Effector memory CD4-positive, alpha-beta T cell (primary cell): Measurements from ENCODE around the gene STIM1.
"Not testable (repeated sequence)": the region's sequence is repeated elsewhere in the genome, so short reads cannot be mapped to it uniquely, and the experiment has no call there.

Experiments used
- DNase-seq, 3 donors: peaks; one replicate each; pipeline ENCODE4 v3.0.0-alpha.2; 2020
- H3K27ac ChIP-seq: 2 replicates; pipeline ENCODE4 v1.7.0; 2013; ENCODE audit warnings: mild to moderate bottlenecking, low read length, moderate library complexity; ENCODE audit not compliant: insufficient read depth, poor library complexity, severe bottlenecking
- H3K27me3 ChIP-seq: replicated peaks from 2 replicates; pipeline ENCODE4 v1.7.0; 2013; ENCODE audit warnings: mild to moderate bottlenecking, low read length; ENCODE audit not compliant: insufficient read depth, control insufficient read depth, poor library complexity, severe bottlenecking
- H3K36me3 ChIP-seq: 2 replicates; pipeline ENCODE4 v1.7.0; 2013; ENCODE audit warnings: mild to moderate bottlenecking, low read length, moderate library complexity; ENCODE audit not compliant: control insufficient read depth, insufficient read depth
- H3K4me1 ChIP-seq: 2 replicates; pipeline ENCODE4 v1.7.0; 2013; ENCODE audit warnings: low read length, mild to moderate bottlenecking; ENCODE audit not compliant: control insufficient read depth, insufficient read depth, poor library complexity, severe bottlenecking
- H3K4me3 ChIP-seq: 2 replicates; pipeline ENCODE4 v1.7.0; 2013; ENCODE audit warnings: low read length, low read depth, mild to moderate bottlenecking; ENCODE audit not compliant: insufficient read depth, poor library complexity, severe bottlenecking
- H3K9me3 ChIP-seq: 2 replicates; pipeline ENCODE4 v1.7.0; 2013; ENCODE audit warnings: mild to moderate bottlenecking, low read length, moderate library complexity; ENCODE audit not compliant: control insufficient read depth

Gene STIM1

GRCh38 chr11:4102711-4103110 is 247.2 kb downstream of the STIM1 start:
- Histone ChIP-seq H3K36me3 (peaks cover 23% of the 10 kb centered on the region), H3K9me3 (no peaks in the 10 kb centered on the region), H3K4me1 (no peaks in the 10 kb centered on the region), H3K27me3 (no peaks in the 10 kb centered on the region), H3K27ac (no peak overlapping the region), H3K4me3 (no peak overlapping the region)
- DNase-seq, result no peak

GRCh38 chr11:4103269-4103668 is 247.8 kb downstream of the STIM1 start:
- Histone ChIP-seq H3K4me3 (no peak overlapping the region), H3K9me3 (no peaks in the 10 kb centered on the region), H3K36me3 (peaks cover 27% of the 10 kb centered on the region), H3K27ac (no peak overlapping the region), H3K4me1 (no peaks in the 10 kb centered on the region), H3K27me3 (no peaks in the 10 kb centered on the region)
- DNase-seq, result no peak

GRCh38 chr11:4105916-4106315 is 250.5 kb downstream of the STIM1 start:
- no peaks in the 10 kb centered on the region for H3K9me3 ChIP-seq

GRCh38 chr11:4111834-4112233 is 256.4 kb downstream of the STIM1 start:
- no peak for DNase-seq
- Histone ChIP-seq H3K36me3 (peaks cover 47% of the 10 kb centered on the region), H3K27ac (no peak overlapping the region), H3K9me3 (no peaks in the 10 kb centered on the region), H3K27me3 (no peaks in the 10 kb centered on the region), H3K4me3 (no peak overlapping the region), H3K4me1 (no peaks in the 10 kb centered on the region)

More at GRCh38 chr11:4105916-4106315, 250.5 kb downstream of the STIM1 start:
- Histone ChIP-seq H3K4me1 (no peaks in the 10 kb centered on the region), H3K36me3 (peaks cover 36% of the 10 kb centered on the region), H3K27me3 (no peaks in the 10 kb centered on the region), H3K4me3 (no peak overlapping the region), H3K27ac (no peak overlapping the region)
- no peak for DNase-seq

- H3K4me1 ChIP-seq, result no peaks in the 10 kb centered on the region
- H3K27me3 ChIP-seq, result no peaks in the 10 kb centered on the region
- H3K27ac ChIP-seq, result no peak overlapping the region
- H3K4me3 ChIP-seq, result no peak overlapping the region
- peaks cover 36% of the 10 kb centered on the region for H3K36me3 ChIP-seq
- no peaks in the 10 kb centered on the region for H3K9me3 ChIP-seq
- DNase-seq, result no peak
Observed at GRCh38 chr11:4115128-4115527, 259.7 kb downstream of the STIM1 start.

GRCh38 chr11:4118107-4118506 is 262.6 kb downstream of the STIM1 start:
- DNase-seq, result no peak
- no peaks in the 10 kb centered on the region for H3K27me3 ChIP-seq
- H3K4me3 ChIP-seq, result no peak overlapping the region
- no peak overlapping the region for H3K27ac ChIP-seq
- no peaks in the 10 kb centered on the region for H3K4me1 ChIP-seq
- H3K9me3 ChIP-seq, result no peaks in the 10 kb centered on the region
- peaks cover 45% of the 10 kb centered on the region for H3K36me3 ChIP-seq

GRCh38 chr11:4123218-4123617 is 267.8 kb downstream of the STIM1 start:
- Histone ChIP-seq H3K36me3 (peaks cover 56% of the 10 kb centered on the region), H3K27ac (no peak overlapping the region)

GRCh38 chr11:4125141-4125540 is 269.7 kb downstream of the STIM1 start:
- no peak for DNase-seq
- no peak overlapping the region for H3K27ac ChIP-seq
- H3K27me3 ChIP-seq, result no peaks in the 10 kb centered on the region
- H3K36me3 ChIP-seq, result peaks cover 61% of the 10 kb centered on the region
- H3K4me3 ChIP-seq, result no peak overlapping the region
- no peaks in the 10 kb centered on the region for H3K4me1 ChIP-seq
- no peaks in the 10 kb centered on the region for H3K9me3 ChIP-seq

More at GRCh38 chr11:4123218-4123617, 267.8 kb downstream of the STIM1 start:
- no peaks in the 10 kb centered on the region for H3K4me1 ChIP-seq
- no peak overlapping the region for H3K4me3 ChIP-seq
- H3K27me3 ChIP-seq, result no peaks in the 10 kb centered on the region
- no peaks in the 10 kb centered on the region for H3K9me3 ChIP-seq
- no peak for DNase-seq

GRCh38 chr11:4127357-4127756 is 271.9 kb downstream of the STIM1 start:
- Histone ChIP-seq H3K4me3 (no peak overlapping the region), H3K4me1 (no peaks in the 10 kb centered on the region), H3K9me3 (no peaks in the 10 kb centered on the region), H3K36me3 (peaks cover 59% of the 10 kb centered on the region), H3K27me3 (no peaks in the 10 kb centered on the region), H3K27ac (no peak overlapping the region)
- DNase-seq, result no peak

- not testable (repeated sequence) for H3K27ac ChIP-seq
Observed at GRCh38 chr11:4130219-4130618, 274.8 kb downstream of the STIM1 start.

GRCh38 chr11:4134806-4135205 is 279.3 kb downstream of the STIM1 start:
- Histone ChIP-seq H3K9me3 (no peaks in the 10 kb centered on the region), H3K4me3 (no peak overlapping the region), H3K36me3 (peaks cover 61% of the 10 kb centered on the region), H3K27ac (no peak overlapping the region), H3K4me1 (no peaks in the 10 kb centered on the region), H3K27me3 (no peaks in the 10 kb centered on the region)
- no peak for DNase-seq

More at GRCh38 chr11:4130219-4130618, 274.8 kb downstream of the STIM1 start:
- H3K9me3 ChIP-seq, H3K27me3 ChIP-seq, H3K4me1 ChIP-seq, DNase-seq, H3K4me3 ChIP-seq: not testable (repeated sequence)
- peaks cover 65% of the 10 kb centered on the region for H3K36me3 ChIP-seq
